ENCODE results near the gene WASF2. TPM values are rescaled to one million over a fixed set of nuclear protein-coding genes. Genes with fewer than 3 reads are reported as not detected.

Gene WASF2
- total and polyA plus RNA-seq, 2 of the 8 experiments (the other 6 are each of a cell fraction or from before 2014, with no cell fraction given) = 32.1 to 86.6 TPM

DNA sequence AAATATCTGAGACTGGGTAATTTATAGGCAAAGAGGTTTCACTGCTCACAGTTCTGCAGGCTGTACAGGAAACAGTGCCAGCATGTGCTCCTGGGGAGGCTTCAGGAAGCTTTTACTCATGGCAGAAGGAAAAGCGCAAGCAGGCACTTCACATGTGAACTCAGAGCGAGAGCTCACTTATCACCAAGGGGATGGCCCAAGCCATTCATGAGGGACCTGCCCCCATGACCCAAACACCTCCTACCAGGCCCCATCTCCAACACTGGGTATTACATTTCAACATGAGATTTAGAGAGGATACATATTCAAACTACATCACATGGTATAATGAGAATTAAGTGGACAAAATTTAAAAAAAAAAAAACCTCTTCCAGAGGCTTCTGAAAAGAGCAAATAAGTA, 13.7 kb downstream of the WASF2 start:
- Histone ChIP-seq H3K14ac (ENCODE audit: insufficient read length) (no peak overlapping the region), H4K91ac (replicated peaks; ENCODE audit: insufficient read length, low read length) (no peak overlapping the region), H2BK20ac (ENCODE audit: low read length) (no peak overlapping the region), H3K79me1 (ENCODE audit: low read depth, low read length) (peaks cover 3% of the 10 kb centered on the region), H2BK15ac (ENCODE audit: low read length) (no peak overlapping the region), H2BK12ac (ENCODE audit: low read depth, low read length) (no peak overlapping the region), H3K36me3 (ENCODE audit: control insufficient read depth in 2 of 4, insufficient read depth in 4 of 4, low read length in 3 of 4) (no peaks in the 10 kb centered on the region), H3K27ac (ENCODE audit: low read depth, low read length) (0 out of 2 replicates have a peak overlapping the region, but pooled peaks have one; percentile 30), H2BK5ac (ENCODE audit: low read depth, low read length) (no peak overlapping the region; the same call in 1 of the 2 replicates), H3K9ac (replicated peaks in 1 of 4; ENCODE audit: extremely low read depth in 1 of 4, low read depth in 3 of 4, low read length in 3 of 4) (no peak overlapping the region), H3K4me2 (ENCODE audit: insufficient read depth in 1 of 2, low read depth in 2 of 2, low read length in 2 of 2) (no peak overlapping the region), H2AFZ (ENCODE audit: low read length) (no peak overlapping the region), H3K4ac (replicated peaks; ENCODE audit: insufficient read length, low read depth, low read length) (no peak overlapping the region), H4K20me1 (replicated peaks in 1 of 2; ENCODE audit: control insufficient read depth in 1 of 2, insufficient read depth in 2 of 2, low read length in 2 of 2) (peaks cover 2 to 9% of the 10 kb centered on the region in 2 experiments), H3K4me1 (replicated peaks in 1 of 4; ENCODE audit: control insufficient read depth in 3 of 4, insufficient read depth in 4 of 4, low read length in 3 of 4) (no peaks in the 10 kb centered on the region; a peak in 1 of 7 replicates), H3K4me3 (ENCODE audit: extremely low read depth in 1 of 4, insufficient read depth in 2 of 4, low read depth in 3 of 4, low read length in 4 of 4) (no peak overlapping the region), H3K18ac (ENCODE audit: extremely low read depth, low read length) (no peak overlapping the region), H4K8ac (ENCODE audit: extremely low read depth, insufficient read depth, low read length) (no peak overlapping the region), H3K23me2 (ENCODE audit: low read depth, low read length) (no peaks in the 10 kb centered on the region; the same call in 1 of the 2 replicates), H4K5ac (ENCODE audit: insufficient read length, low read depth, low read length) (no peak overlapping the region), H3K9me3 (ENCODE audit: insufficient read depth in 2 of 2, low read depth in 1 of 2, low read length in 1 of 2) (no peaks in the 10 kb centered on the region), H3K27me3 (replicated peaks in 1 of 4; ENCODE audit: control insufficient read depth in 3 of 4, extremely low read depth in 1 of 4, insufficient read depth in 3 of 4, low read length in 3 of 4) (no peaks in the 10 kb centered on the region), H3K23ac (ENCODE audit: insufficient read length) (no peak overlapping the region), H3K79me2 (ENCODE audit: control insufficient read depth in 1 of 2, insufficient read depth in 2 of 2, low read length in 2 of 2) (peaks cover 3 to 76% of the 10 kb centered on the region in 2 experiments; a peak in 3 of 4 replicates), H2AK5ac (ENCODE audit: low read depth, low read length) (no peak overlapping the region), H2BK120ac (replicated peaks; ENCODE audit: low read depth, low read length) (no peak overlapping the region), H3K56ac (replicated peaks; ENCODE audit: insufficient read length, low read depth, low read length) (no peak overlapping the region)
- DNase-seq (ENCODE audit: low read depth in 1 of 2, low spot score in 2 of 2) (no peak), FAIRE-seq (no peak)
- 93% methylated on average over 2 of the region's 2 CpGs; no CpG with 5 or more reads in 1 of the 2 experiments for WGBS, 2 experiments (ENCODE audit: extremely low coverage in 1 of 2, insufficient coverage in 1 of 2, insufficient read length in 1 of 2, insufficient replicate concordance in 2 of 2, low coverage in 1 of 2, low lambda C conversion rate in 2 of 2, missing lambda C conversion rate in 1 of 2)
- ChIA-PET CTCF (ENCODE audit: partially characterized antibody) (interaction anchor here (0.6 to 1.1 kb wide), 7 partner anchors 8 to 129 kb away, joined by 3 to 5 read pairs (median 3); no protein-coding TSS in a partner anchor), POLR2A (ENCODE audit: partially characterized antibody) (interaction anchor here (1.2 to 1.5 kb wide), 2 partner anchors 10 to 13 kb away, joined by 3 to 6 read pairs; partner anchors contain the start of gene WASF2)
- no peak for TF ChIP-seq KDM4A (IDR thresholded peaks at IDR 0.05; ENCODE audit: low read depth, low read length, severe bottlenecking)
- no peak for TF ChIP-seq CHD1 (IDR thresholded peaks at IDR 0.05; ENCODE audit: low read depth, low read length)
- TF ChIP-seq KDM5A (IDR thresholded peaks at IDR 0.05; ENCODE audit: low read length) = no peak
- TF ChIP-seq NANOG (IDR thresholded peaks at IDR 0.05; ENCODE audit: insufficient read depth, low read depth, low read length, poor library complexity, severe bottlenecking) = no peak
- no peak for TF ChIP-seq SIX5 (IDR thresholded peaks at IDR 0.05; ENCODE audit: low read depth, low read length)
- TF ChIP-seq MAFK (IDR thresholded peaks at IDR 0.05; ENCODE audit: low read depth, low read length) = no peak
- TF ChIP-seq POLR2AphosphoS5 (IDR thresholded peaks at IDR 0.05; ENCODE audit: low read depth, low read length) = no peak
- no peak for TF ChIP-seq HDAC2 (IDR thresholded peaks at IDR 0.05; ENCODE audit: borderline replicate concordance in 1 of 2, low read depth in 2 of 2, low read length in 2 of 2)
- no peak for TF ChIP-seq PHF8 (conservative IDR thresholded peaks at IDR 0.05; ENCODE audit: low read depth, low read length)
- TF ChIP-seq ASH2L (IDR thresholded peaks at IDR 0.05; ENCODE audit: low read length) = no peak
- no peak for TF ChIP-seq SIN3A (conservative IDR thresholded peaks at IDR 0.05 in 1 of 2, IDR thresholded peaks at IDR 0.05 in 1 of 2; ENCODE audit: low read depth in 1 of 2, low read length in 2 of 2)
- no peak for TF ChIP-seq YY1 (IDR thresholded peaks at IDR 0.05; ENCODE audit: low read depth, low read length)
- TF ChIP-seq EZH2 (IDR thresholded peaks at IDR 0.05; ENCODE audit: low read depth, low read length, severe bottlenecking) = no peak
- TF ChIP-seq TEAD4 (IDR thresholded peaks at IDR 0.05; ENCODE audit: low read depth, low read length) = no peak

Data from H1 (cell line).